ENCODE data around the gene LGALS9. TPM values are rescaled to one million over a fixed set of nuclear protein-coding genes. Genes with fewer than 3 reads are reported as not detected.
A peak's percentile ranks its signal among the peaks of the same experiment; 100 is the strongest.

LGALS9 gene
- total and polyA plus RNA-seq, 9 of the 15 experiments (the other 6 are each of a cell fraction or from before 2014, with no cell fraction given): 0.45 to 6.9 (median 2.8) TPM

DNA sequence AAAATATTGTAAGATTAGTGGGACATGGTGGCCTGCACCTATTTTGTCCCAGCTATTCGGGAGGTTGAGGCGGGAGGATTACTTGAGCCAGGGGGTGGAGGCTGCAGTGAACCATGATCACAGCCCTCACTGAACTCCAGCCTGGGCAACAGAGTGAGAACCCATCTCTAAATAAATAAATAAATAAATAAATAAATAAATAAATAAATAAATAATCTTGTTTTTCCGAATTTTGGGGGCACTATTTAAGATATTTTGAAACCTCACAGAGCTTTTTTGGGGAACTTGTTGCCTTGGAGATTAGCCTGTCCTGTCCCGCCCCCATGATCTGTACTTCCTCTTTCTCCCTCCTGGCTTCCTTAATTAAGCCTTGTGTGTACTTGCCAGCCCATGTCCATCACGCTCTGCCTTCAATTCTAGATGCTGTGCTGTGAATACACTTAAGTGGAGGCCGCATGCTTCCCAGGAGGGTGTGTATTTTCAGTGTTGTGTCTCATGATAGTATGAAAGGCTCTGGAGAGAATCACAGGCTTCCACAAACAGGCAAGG, 4.4 kb downstream of the LGALS9 start (continued):
- TF ChIP-seq, protein P1, sequence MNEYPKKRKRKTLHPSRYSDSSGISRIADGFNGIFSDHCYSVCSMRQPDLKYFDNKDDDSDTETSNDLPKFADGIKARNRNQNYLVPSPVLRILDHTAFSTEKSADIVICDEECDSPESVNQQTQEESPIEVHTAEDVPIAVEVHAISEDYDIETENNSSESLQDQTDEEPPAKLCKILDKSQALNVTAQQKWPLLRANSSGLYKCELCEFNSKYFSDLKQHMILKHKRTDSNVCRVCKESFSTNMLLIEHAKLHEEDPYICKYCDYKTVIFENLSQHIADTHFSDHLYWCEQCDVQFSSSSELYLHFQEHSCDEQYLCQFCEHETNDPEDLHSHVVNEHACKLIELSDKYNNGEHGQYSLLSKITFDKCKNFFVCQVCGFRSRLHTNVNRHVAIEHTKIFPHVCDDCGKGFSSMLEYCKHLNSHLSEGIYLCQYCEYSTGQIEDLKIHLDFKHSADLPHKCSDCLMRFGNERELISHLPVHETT (CRISPR knock-in tag; conservative IDR thresholded peaks at IDR 0.05 in 1 of 2, IDR thresholded peaks at IDR 0.05 in 1 of 2): no peak
- no peak for TF ChIP-seq MBD2 (IDR thresholded peaks at IDR 0.05; ENCODE audit: borderline replicate concordance, low read depth)
- TF ChIP-seq, protein P2, sequence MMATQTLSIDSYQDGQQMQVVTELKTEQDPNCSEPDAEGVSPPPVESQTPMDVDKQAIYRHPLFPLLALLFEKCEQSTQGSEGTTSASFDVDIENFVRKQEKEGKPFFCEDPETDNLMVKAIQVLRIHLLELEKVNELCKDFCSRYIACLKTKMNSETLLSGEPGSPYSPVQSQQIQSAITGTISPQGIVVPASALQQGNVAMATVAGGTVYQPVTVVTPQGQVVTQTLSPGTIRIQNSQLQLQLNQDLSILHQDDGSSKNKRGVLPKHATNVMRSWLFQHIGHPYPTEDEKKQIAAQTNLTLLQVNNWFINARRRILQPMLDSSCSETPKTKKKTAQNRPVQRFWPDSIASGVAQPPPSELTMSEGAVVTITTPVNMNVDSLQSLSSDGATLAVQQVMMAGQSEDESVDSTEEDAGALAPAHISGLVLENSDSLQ (IDR thresholded peaks at IDR 0.05): peak; percentile 91
- no peak for TF ChIP-seq SIRT6 (IDR thresholded peaks at IDR 0.05; ENCODE audit: low read depth, low read length)
- TF ChIP-seq ZNF77 (CRISPR knock-in tag; IDR thresholded peaks at IDR 0.05): no peak
- TF ChIP-seq HMGN3 (IDR thresholded peaks at IDR 0.05; ENCODE audit: borderline replicate concordance, extremely low read depth, insufficient read length, low read depth, low read length): no peak
- TF ChIP-seq, protein P3, sequence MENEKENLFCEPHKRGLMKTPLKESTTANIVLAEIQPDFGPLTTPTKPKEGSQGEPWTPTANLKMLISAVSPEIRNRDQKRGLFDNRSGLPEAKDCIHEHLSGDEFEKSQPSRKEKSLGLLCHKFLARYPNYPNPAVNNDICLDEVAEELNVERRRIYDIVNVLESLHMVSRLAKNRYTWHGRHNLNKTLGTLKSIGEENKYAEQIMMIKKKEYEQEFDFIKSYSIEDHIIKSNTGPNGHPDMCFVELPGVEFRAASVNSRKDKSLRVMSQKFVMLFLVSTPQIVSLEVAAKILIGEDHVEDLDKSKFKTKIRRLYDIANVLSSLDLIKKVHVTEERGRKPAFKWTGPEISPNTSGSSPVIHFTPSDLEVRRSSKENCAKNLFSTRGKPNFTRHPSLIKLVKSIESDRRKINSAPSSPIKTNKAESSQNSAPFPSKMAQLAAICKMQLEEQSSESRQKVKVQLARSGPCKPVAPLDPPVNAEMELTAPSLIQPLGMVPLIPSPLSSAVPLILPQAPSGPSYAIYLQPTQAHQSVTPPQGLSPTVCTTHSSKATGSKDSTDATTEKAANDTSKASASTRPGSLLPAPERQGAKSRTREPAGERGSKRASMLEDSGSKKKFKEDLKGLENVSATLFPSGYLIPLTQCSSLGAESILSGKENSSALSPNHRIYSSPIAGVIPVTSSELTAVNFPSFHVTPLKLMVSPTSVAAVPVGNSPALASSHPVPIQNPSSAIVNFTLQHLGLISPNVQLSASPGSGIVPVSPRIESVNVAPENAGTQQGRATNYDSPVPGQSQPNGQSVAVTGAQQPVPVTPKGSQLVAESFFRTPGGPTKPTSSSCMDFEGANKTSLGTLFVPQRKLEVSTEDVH (IDR thresholded peaks at IDR 0.05; ENCODE audit: low read depth, partially characterized antibody): no peak
- TF ChIP-seq SPI1 (IDR thresholded peaks at IDR 0.05; ENCODE audit: borderline replicate concordance, low read depth, low read length): peak; percentile 94
- TF ChIP-seq ZKSCAN1 (IDR thresholded peaks at IDR 0.05; ENCODE audit: low read depth, low read length): 0 out of 2 replicates have a peak, but pooled peaks have one; percentile 22
- no peak for TF ChIP-seq RBM22 (IDR thresholded peaks at IDR 0.05; ENCODE audit: low read depth, low read length, poor library complexity, severe bottlenecking)
- TF ChIP-seq, protein P4, sequence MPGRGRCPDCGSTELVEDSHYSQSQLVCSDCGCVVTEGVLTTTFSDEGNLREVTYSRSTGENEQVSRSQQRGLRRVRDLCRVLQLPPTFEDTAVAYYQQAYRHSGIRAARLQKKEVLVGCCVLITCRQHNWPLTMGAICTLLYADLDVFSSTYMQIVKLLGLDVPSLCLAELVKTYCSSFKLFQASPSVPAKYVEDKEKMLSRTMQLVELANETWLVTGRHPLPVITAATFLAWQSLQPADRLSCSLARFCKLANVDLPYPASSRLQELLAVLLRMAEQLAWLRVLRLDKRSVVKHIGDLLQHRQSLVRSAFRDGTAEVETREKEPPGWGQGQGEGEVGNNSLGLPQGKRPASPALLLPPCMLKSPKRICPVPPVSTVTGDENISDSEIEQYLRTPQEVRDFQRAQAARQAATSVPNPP (IDR thresholded peaks at IDR 0.05; ENCODE audit: borderline replicate concordance, insufficient read depth, insufficient read length): no peak
- TF ChIP-seq GABPA (tag; conservative IDR thresholded peaks at IDR 0.05; ENCODE audit: low read depth): peak; percentile 4; the same call in 1 of the 2 replicates
- TF ChIP-seq, protein P5, sequence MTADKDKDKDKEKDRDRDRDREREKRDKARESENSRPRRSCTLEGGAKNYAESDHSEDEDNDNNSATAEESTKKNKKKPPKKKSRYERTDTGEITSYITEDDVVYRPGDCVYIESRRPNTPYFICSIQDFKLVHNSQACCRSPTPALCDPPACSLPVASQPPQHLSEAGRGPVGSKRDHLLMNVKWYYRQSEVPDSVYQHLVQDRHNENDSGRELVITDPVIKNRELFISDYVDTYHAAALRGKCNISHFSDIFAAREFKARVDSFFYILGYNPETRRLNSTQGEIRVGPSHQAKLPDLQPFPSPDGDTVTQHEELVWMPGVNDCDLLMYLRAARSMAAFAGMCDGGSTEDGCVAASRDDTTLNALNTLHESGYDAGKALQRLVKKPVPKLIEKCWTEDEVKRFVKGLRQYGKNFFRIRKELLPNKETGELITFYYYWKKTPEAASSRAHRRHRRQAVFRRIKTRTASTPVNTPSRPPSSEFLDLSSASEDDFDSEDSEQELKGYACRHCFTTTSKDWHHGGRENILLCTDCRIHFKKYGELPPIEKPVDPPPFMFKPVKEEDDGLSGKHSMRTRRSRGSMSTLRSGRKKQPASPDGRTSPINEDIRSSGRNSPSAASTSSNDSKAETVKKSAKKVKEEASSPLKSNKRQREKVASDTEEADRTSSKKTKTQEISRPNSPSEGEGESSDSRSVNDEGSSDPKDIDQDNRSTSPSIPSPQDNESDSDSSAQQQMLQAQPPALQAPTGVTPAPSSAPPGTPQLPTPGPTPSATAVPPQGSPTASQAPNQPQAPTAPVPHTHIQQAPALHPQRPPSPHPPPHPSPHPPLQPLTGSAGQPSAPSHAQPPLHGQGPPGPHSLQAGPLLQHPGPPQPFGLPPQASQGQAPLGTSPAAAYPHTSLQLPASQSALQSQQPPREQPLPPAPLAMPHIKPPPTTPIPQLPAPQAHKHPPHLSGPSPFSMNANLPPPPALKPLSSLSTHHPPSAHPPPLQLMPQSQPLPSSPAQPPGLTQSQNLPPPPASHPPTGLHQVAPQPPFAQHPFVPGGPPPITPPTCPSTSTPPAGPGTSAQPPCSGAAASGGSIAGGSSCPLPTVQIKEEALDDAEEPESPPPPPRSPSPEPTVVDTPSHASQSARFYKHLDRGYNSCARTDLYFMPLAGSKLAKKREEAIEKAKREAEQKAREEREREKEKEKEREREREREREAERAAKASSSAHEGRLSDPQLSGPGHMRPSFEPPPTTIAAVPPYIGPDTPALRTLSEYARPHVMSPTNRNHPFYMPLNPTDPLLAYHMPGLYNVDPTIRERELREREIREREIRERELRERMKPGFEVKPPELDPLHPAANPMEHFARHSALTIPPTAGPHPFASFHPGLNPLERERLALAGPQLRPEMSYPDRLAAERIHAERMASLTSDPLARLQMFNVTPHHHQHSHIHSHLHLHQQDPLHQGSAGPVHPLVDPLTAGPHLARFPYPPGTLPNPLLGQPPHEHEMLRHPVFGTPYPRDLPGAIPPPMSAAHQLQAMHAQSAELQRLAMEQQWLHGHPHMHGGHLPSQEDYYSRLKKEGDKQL (CRISPR knock-in tag; IDR thresholded peaks at IDR 0.05; ENCODE audit: borderline replicate concordance): no peak
- no peak for TF ChIP-seq ZNF24 (IDR thresholded peaks at IDR 0.05)
